Neural progenitor cell (in vitro differentiated cells): Measurements from ENCODE around the gene LBX2.

ENCODE experiments used
- EZH2 ChIP-seq: fragments of 200-600 bp; sonication (generic); IDR thresholded peaks from 2 replicates; pipeline ENCODE4 v1.6.1; 2017; ENCODE audit warnings: antibody characterized with exemption, mild to moderate bottlenecking, moderate library complexity
- EZH2phosphoT487 ChIP-seq: fragments of 200-600 bp; sonication (generic); IDR thresholded peaks from 2 replicates; pipeline ENCODE4 v1.6.1; 2017; ENCODE audit warnings: antibody characterized with exemption
- TF ChIP-seq, protein P1 (sequence below): fragments of 200-600 bp; sonication (generic); IDR thresholded peaks from 2 replicates; pipeline ENCODE4 v1.5.1; 2017; ENCODE audit warnings: antibody characterized with exemption, mild to moderate bottlenecking

GRCh38 chr2:74544634-74545033 lies 45.2 kb upstream of the LBX2 start:
- TF ChIP-seq, protein P1, sequence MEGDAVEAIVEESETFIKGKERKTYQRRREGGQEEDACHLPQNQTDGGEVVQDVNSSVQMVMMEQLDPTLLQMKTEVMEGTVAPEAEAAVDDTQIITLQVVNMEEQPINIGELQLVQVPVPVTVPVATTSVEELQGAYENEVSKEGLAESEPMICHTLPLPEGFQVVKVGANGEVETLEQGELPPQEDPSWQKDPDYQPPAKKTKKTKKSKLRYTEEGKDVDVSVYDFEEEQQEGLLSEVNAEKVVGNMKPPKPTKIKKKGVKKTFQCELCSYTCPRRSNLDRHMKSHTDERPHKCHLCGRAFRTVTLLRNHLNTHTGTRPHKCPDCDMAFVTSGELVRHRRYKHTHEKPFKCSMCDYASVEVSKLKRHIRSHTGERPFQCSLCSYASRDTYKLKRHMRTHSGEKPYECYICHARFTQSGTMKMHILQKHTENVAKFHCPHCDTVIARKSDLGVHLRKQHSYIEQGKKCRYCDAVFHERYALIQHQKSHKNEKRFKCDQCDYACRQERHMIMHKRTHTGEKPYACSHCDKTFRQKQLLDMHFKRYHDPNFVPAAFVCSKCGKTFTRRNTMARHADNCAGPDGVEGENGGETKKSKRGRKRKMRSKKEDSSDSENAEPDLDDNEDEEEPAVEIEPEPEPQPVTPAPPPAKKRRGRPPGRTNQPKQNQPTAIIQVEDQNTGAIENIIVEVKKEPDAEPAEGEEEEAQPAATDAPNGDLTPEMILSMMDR = no peak
- TF ChIP-seq EZH2phosphoT487 (no peak), EZH2 (no peak)
